ENCODE measurements around the gene PRKCQ. TPM values are rescaled to one million over a fixed set of nuclear protein-coding genes. Genes with fewer than 3 reads are reported as not detected.

Gene PRKCQ
- total RNA-seq, 1 donor from 2014 or later, result 2.1 TPM

DNA sequence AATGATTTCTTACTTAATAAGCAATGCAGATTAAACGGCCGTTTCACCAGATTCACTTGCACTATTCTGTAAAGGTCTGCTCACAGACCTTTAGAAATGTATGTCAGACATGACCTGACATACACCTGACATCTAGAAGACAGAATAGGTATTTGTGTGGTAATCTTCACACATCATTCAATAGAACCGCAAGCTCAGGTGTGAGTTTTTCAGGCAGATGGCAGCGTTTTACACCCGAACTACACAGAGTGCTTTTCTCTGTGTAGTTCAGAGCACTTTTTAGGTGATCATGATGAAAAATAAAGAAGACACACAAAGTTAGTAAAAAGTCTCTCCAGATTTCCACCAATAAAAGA lies 63.2 kb downstream of the PRKCQ start:
- Histone ChIP-seq H3K9ac (ENCODE audit: low read length) (no peak overlapping the region), H3K4me2 (ENCODE audit: low read length) (no peak overlapping the region), H3K9me3 (ENCODE audit: insufficient read depth, low read depth, low read length) (no peaks in the 10 kb centered on the region), H3K4me3 (ENCODE audit: insufficient read depth, low read depth, low read length) (no peak overlapping the region), H2AFZ (ENCODE audit: low read depth, low read length) (no peak overlapping the region), H3K79me2 (ENCODE audit: insufficient read depth, low read length) (no peaks in the 10 kb centered on the region), H3K27ac (ENCODE audit: low read depth, low read length) (no peak overlapping the region), H3K4me1 (ENCODE audit: insufficient read depth, low read length) (no peaks in the 10 kb centered on the region), H4K20me1 (ENCODE audit: insufficient read depth, low read length) (no peaks in the 10 kb centered on the region), H3K27me3 (ENCODE audit: insufficient read depth, low read length) (no peaks in the 10 kb centered on the region), H3K36me3 (ENCODE audit: insufficient read depth, low read length) (no peaks in the 10 kb centered on the region)
- Mint-ChIP-seq H3K36me3 (ENCODE audit: low read depth, unreplicated experiment) (no peaks in the 10 kb centered on the region), H3K27ac (ENCODE audit: unreplicated experiment) (no peak overlapping the region), H3K4me3 (ENCODE audit: unreplicated experiment) (no peak overlapping the region), H3K9me3 (ENCODE audit: unreplicated experiment) (peaks cover 3% of the 10 kb centered on the region), H3K27me3 (ENCODE audit: low read depth, unreplicated experiment) (peaks cover 5% of the 10 kb centered on the region), H3K4me1 (ENCODE audit: low read depth, unreplicated experiment) (peaks cover 20% of the 10 kb centered on the region)
- no peak for FAIRE-seq
- no peak for TF ChIP-seq EZH2 (IDR thresholded peaks at IDR 0.05; ENCODE audit: insufficient read depth, low read length)
- TF ChIP-seq, protein P1, sequence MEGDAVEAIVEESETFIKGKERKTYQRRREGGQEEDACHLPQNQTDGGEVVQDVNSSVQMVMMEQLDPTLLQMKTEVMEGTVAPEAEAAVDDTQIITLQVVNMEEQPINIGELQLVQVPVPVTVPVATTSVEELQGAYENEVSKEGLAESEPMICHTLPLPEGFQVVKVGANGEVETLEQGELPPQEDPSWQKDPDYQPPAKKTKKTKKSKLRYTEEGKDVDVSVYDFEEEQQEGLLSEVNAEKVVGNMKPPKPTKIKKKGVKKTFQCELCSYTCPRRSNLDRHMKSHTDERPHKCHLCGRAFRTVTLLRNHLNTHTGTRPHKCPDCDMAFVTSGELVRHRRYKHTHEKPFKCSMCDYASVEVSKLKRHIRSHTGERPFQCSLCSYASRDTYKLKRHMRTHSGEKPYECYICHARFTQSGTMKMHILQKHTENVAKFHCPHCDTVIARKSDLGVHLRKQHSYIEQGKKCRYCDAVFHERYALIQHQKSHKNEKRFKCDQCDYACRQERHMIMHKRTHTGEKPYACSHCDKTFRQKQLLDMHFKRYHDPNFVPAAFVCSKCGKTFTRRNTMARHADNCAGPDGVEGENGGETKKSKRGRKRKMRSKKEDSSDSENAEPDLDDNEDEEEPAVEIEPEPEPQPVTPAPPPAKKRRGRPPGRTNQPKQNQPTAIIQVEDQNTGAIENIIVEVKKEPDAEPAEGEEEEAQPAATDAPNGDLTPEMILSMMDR (IDR thresholded peaks at IDR 0.05; ENCODE audit: insufficient read depth, low read depth, low read length), result no peak
- DNase-seq (ENCODE audit: low read depth), result no peak

DNA sequence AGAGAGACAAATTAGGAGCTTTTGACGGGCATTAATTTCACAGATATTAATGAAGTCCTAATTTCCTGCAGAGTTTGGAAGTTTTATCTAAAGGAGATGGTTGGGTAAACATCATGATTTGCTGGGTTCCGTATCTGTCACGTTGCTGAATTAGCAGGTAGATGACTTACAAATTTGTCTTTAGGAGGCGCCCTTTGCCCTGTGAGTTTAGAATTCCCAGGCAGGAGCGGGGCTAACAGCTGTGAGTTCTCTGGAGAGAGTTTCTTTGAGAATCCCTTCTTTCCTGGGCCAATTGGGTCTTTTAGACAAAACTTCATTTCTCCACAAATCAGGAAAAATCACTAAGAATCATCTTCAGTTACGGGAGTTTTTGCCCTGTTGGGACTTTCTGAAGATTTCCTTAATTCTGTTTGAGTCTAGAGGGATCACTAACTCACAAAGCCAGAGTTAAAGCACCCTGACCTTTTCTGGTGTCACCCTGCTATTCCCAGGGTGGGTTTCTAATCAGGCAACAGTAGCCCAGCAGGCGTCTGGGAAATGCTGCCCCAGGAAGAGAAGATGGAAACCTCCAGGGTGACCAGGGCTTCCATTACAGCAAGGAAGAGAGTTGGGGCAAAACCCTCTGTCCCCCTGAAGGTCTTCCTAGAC lies 63.7 kb downstream of the PRKCQ start:
- H3K27ac Mint-ChIP-seq (ENCODE audit: unreplicated experiment), result no peak overlapping the region
- H3K36me3 ChIP-seq (ENCODE audit: insufficient read depth, low read length), result no peaks in the 10 kb centered on the region
- H3K4me2 ChIP-seq (ENCODE audit: low read length), result no peak overlapping the region
- no peak for DNase-seq (ENCODE audit: low read depth)
- no peaks in the 10 kb centered on the region for H3K4me1 ChIP-seq (ENCODE audit: insufficient read depth, low read length)
- H3K36me3 Mint-ChIP-seq (ENCODE audit: low read depth, unreplicated experiment), result no peaks in the 10 kb centered on the region
- no peak overlapping the region for H3K27ac ChIP-seq (ENCODE audit: low read depth, low read length)
- H3K4me3 ChIP-seq (ENCODE audit: insufficient read depth, low read depth, low read length), result no peak overlapping the region
- no peaks in the 10 kb centered on the region for H3K9me3 ChIP-seq (ENCODE audit: insufficient read depth, low read depth, low read length)
- no peak overlapping the region for H2AFZ ChIP-seq (ENCODE audit: low read depth, low read length)
- no peaks in the 10 kb centered on the region for H3K27me3 ChIP-seq (ENCODE audit: insufficient read depth, low read length)
- H3K79me2 ChIP-seq (ENCODE audit: insufficient read depth, low read length), result no peaks in the 10 kb centered on the region
- H3K9me3 Mint-ChIP-seq (ENCODE audit: unreplicated experiment), result peaks cover 7% of the 10 kb centered on the region
- no peak for FAIRE-seq
- H3K9ac ChIP-seq (ENCODE audit: low read length), result no peak overlapping the region
- H3K4me3 Mint-ChIP-seq (ENCODE audit: unreplicated experiment), result no peak overlapping the region
- TF ChIP-seq, protein P1 (IDR thresholded peaks at IDR 0.05; ENCODE audit: insufficient read depth, low read depth, low read length), result no peak
- peaks cover 5% of the 10 kb centered on the region for H3K27me3 Mint-ChIP-seq (ENCODE audit: low read depth, unreplicated experiment)
- peaks cover 20% of the 10 kb centered on the region for H3K4me1 Mint-ChIP-seq (ENCODE audit: low read depth, unreplicated experiment)
- no peaks in the 10 kb centered on the region for H4K20me1 ChIP-seq (ENCODE audit: insufficient read depth, low read length)
